COLO829 (cell line): ENCODE measurements around the gene NIM1K.
"Not testable (repeated sequence)": the region's sequence is repeated elsewhere in the genome, so short reads cannot be mapped to it uniquely, and the experiment has no call there.

ENCODE experiments used
- DNase-seq: peaks from one replicate; pipeline ENCODE4 v3.0.0; 2012; ENCODE audit warnings: low spot score

NIM1K gene

GRCh38 chr5:43314724-43315123 lies 122.7 kb downstream of the NIM1K start:
- DNase-seq: no peak

GRCh38 chr5:43315263-43315662 lies 123.2 kb downstream of the NIM1K start:
- DNase-seq: no peak

GRCh38 chr5:43315682-43316081 lies 123.7 kb downstream of the NIM1K start:
- DNase-seq: no peak

GRCh38 chr5:43316421-43316820 lies 124.4 kb downstream of the NIM1K start:
- DNase-seq: no peak

GRCh38 chr5:43320846-43321245 lies 128.8 kb downstream of the NIM1K start:
- no peak for DNase-seq

- not testable (repeated sequence) for DNase-seq
Observed at GRCh38 chr5:43323488-43323887, 131.5 kb downstream of the NIM1K start.

- DNase-seq: not testable (repeated sequence)
Observed at GRCh38 chr5:43325624-43326023, 133.6 kb downstream of the NIM1K start.
